ENCODE measurements around the gene COPZ1.

The COPZ1 gene

DNA sequence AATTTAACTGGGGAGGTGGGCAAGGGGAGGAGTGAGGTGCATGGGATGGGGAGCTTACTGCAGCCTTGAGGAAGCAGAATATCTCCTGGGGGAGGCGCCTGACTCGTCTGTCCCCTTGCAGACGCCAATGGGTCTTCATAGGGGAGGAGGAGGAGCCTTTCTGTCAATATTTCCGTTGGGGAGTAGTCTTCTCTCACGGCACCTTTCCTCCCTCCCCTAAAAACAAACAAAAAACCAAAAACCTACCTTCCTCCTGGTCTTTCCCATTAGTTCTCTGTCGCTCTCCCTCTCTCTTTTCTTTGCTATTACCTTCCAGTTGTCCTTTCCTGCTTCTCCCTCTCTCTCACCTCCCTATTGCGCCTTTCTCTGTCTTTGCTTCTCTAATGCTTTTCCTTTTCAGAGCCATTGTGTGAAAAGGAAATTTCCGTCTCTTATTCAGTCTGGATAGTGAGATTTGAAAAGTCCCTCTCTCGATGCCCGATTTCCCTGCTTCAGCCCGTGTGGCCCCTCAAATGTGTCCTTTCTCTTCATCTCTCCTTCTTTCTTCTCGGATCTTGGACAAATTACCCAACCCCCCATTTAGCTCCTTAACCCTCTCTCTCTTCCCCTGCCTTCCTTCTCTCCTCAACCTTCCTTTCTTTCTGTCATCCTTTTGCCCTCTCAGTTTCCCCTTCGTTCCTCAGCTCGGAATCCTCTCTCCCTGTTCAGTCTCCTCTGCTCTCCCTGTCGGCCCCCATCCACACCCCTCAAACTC is 33.4 kb downstream of the COPZ1 start:
- TF ChIP-seq, protein P1, sequence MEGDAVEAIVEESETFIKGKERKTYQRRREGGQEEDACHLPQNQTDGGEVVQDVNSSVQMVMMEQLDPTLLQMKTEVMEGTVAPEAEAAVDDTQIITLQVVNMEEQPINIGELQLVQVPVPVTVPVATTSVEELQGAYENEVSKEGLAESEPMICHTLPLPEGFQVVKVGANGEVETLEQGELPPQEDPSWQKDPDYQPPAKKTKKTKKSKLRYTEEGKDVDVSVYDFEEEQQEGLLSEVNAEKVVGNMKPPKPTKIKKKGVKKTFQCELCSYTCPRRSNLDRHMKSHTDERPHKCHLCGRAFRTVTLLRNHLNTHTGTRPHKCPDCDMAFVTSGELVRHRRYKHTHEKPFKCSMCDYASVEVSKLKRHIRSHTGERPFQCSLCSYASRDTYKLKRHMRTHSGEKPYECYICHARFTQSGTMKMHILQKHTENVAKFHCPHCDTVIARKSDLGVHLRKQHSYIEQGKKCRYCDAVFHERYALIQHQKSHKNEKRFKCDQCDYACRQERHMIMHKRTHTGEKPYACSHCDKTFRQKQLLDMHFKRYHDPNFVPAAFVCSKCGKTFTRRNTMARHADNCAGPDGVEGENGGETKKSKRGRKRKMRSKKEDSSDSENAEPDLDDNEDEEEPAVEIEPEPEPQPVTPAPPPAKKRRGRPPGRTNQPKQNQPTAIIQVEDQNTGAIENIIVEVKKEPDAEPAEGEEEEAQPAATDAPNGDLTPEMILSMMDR (conservative IDR thresholded peaks at IDR 0.05; ENCODE audit: low read length) = no peak
- TF ChIP-seq EZH2phosphoT487 (IDR thresholded peaks at IDR 0.05; ENCODE audit: borderline replicate concordance) = no peak
- Histone ChIP-seq H2AFZ (ENCODE audit: low read length) (peak overlapping the region; percentile 64), H3F3A (ENCODE audit: low read depth) (0 out of 2 replicates have a peak, but pooled peaks cover 2% of the 10 kb centered on the region)

DNA sequence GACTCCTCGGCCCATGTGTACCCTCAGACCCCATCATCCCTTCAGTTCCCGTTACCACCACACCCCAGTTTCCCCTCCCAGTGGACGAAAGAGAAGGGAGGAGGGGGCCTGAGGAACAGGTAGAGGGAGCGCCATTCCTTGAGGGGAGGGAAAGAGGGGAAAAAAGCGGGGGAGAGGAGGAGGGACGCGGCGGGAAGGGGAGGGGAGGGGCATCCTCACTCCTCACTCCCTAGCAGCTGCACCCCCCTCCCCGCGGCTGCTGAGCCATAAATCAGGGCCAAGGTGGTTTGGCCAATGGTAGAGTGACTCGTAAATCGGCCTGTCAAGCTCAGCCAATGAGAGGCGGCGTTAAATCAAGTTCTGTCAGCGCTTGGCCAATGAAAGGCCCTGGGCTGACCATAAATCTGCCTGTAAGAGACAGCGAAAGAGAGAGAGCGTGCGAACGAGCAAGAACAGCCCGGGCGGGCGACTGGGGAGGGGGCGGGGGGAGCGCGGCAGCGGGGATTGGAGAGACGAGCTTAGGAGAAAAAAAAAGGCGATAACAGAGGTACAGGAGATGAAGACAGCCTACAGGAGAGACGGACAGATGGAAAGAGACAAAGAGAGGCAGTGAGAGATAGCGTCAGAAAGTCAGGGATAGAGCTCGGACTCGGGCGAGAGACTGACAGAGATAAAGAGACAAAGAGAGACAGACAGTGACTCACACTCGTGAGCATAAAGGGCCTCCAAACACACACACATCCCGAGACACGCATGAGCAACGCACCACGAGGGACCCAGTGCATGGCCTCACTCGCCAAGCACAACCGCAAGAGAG is 34.2 kb downstream of the COPZ1 start:
- Histone ChIP-seq H3K4me3 (ENCODE audit: low read length, poor library complexity, severe bottlenecking) (peak overlapping the region; percentile 87), H3K9me2 (replicated peaks; ENCODE audit: low read depth, low read length) (no peaks in the 10 kb centered on the region), H3K79me2 (ENCODE audit: insufficient read depth, low read length) (peaks cover 9% of the 10 kb centered on the region; the same call in 1 of the 2 replicates), H3K9me3 (ENCODE audit: insufficient read depth, low read depth, low read length) (no peaks in the 10 kb centered on the region), H3K4me2 (ENCODE audit: low read depth, low read length, poor library complexity, severe bottlenecking) (peak overlapping the region; percentile 93), H3K36me3 (ENCODE audit: insufficient read depth, low read length) (no peaks in the 10 kb centered on the region), H4K20me1 (ENCODE audit: insufficient read depth, low read length, poor library complexity, severe bottlenecking) (no peaks in the 10 kb centered on the region), H3K27me3 (ENCODE audit: insufficient read depth, low read length, poor library complexity, severe bottlenecking) (no peaks in the 10 kb centered on the region), H3F3A (ENCODE audit: low read depth) (0 out of 2 replicates have a peak, but pooled peaks cover 2% of the 10 kb centered on the region), H3K4me1 (ENCODE audit: insufficient read depth, low read length, poor library complexity, severe bottlenecking) (peaks cover 38% of the 10 kb centered on the region), H3K9ac (ENCODE audit: low read depth, low read length, poor library complexity, severe bottlenecking) (peak overlapping the region; percentile 96), H2AFZ (ENCODE audit: low read length) (peak overlapping the region; percentile 90)
- TF ChIP-seq, protein P1 (conservative IDR thresholded peaks at IDR 0.05; ENCODE audit: low read length) = no peak
- TF ChIP-seq EZH2phosphoT487 (IDR thresholded peaks at IDR 0.05; ENCODE audit: borderline replicate concordance) = no peak

More for the DNA sequence above, 33.4 kb downstream of the COPZ1 start:
- Histone ChIP-seq H3K4me1 (ENCODE audit: insufficient read depth, low read length, poor library complexity, severe bottlenecking) (peaks cover 38% of the 10 kb centered on the region), H3K4me3 (ENCODE audit: low read length, poor library complexity, severe bottlenecking) (peak overlapping the region; percentile 87), H3K9me3 (ENCODE audit: insufficient read depth, low read depth, low read length) (no peaks in the 10 kb centered on the region), H3K9ac (ENCODE audit: low read depth, low read length, poor library complexity, severe bottlenecking) (peak overlapping the region; percentile 96), H3K36me3 (ENCODE audit: insufficient read depth, low read length) (no peaks in the 10 kb centered on the region), H3K9me2 (replicated peaks; ENCODE audit: low read depth, low read length) (no peaks in the 10 kb centered on the region), H3K4me2 (ENCODE audit: low read depth, low read length, poor library complexity, severe bottlenecking) (peak overlapping the region; percentile 93), H4K20me1 (ENCODE audit: insufficient read depth, low read length, poor library complexity, severe bottlenecking) (no peaks in the 10 kb centered on the region), H3K79me2 (ENCODE audit: insufficient read depth, low read length) (peaks cover 9% of the 10 kb centered on the region; the same call in 1 of the 2 replicates), H3K27me3 (ENCODE audit: insufficient read depth, low read length, poor library complexity, severe bottlenecking) (no peaks in the 10 kb centered on the region)

DNA sequence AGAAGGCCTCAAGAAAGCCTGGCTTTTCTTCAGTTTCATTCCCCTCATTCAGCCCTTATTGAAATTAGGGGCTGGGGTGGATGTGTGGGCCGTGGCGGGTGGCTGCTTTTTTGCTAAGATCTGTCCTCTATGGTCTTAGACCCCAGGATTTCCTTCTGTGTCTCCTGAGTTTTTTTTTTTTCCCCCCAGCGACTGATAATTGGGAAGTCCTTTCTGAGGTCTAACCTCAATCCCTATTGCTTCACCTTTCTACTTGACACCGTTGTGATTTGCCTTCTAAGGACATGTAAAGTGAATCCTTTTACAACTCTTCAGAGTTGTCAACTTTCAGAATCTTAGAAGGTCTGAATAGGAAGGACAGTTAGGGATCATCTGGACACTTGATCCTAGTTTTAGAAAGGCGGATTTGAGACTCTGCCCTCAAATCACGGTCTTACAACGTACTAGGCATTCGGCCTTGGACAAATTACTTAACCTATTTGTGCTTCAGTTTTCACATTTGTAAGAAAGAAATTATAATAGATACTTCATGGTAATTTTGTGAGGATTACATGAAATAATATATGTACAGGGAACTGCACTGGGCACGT is 34.9 kb downstream of the COPZ1 start:
- H2AFZ ChIP-seq (ENCODE audit: low read length) = peak overlapping the region; percentile 90
- H3K9me3 ChIP-seq (ENCODE audit: insufficient read depth, low read depth, low read length) = no peaks in the 10 kb centered on the region
- no peaks in the 10 kb centered on the region for H3K9me2 ChIP-seq (replicated peaks; ENCODE audit: low read depth, low read length)
- H3K27me3 ChIP-seq (ENCODE audit: insufficient read depth, low read length, poor library complexity, severe bottlenecking) = no peaks in the 10 kb centered on the region
- no peak for TF ChIP-seq EZH2phosphoT487 (IDR thresholded peaks at IDR 0.05; ENCODE audit: borderline replicate concordance)
- TF ChIP-seq, protein P1 (conservative IDR thresholded peaks at IDR 0.05; ENCODE audit: low read length) = no peak
- peak overlapping the region; percentile 92 for H3K4me2 ChIP-seq (ENCODE audit: low read depth, low read length, poor library complexity, severe bottlenecking)
- peak overlapping the region; percentile 75 for H3K9ac ChIP-seq (ENCODE audit: low read depth, low read length, poor library complexity, severe bottlenecking)
- H3F3A ChIP-seq (ENCODE audit: low read depth) = 0 out of 2 replicates have a peak, but pooled peaks cover 2% of the 10 kb centered on the region
- peaks cover 9% of the 10 kb centered on the region; the same call in 1 of the 2 replicates for H3K79me2 ChIP-seq (ENCODE audit: insufficient read depth, low read length)
- H3K4me1 ChIP-seq (ENCODE audit: insufficient read depth, low read length, poor library complexity, severe bottlenecking) = peaks cover 38% of the 10 kb centered on the region
- no peaks in the 10 kb centered on the region for H3K36me3 ChIP-seq (ENCODE audit: insufficient read depth, low read length)
- no peaks in the 10 kb centered on the region for H4K20me1 ChIP-seq (ENCODE audit: insufficient read depth, low read length, poor library complexity, severe bottlenecking)
- peak overlapping the region; percentile 87 for H3K4me3 ChIP-seq (ENCODE audit: low read length, poor library complexity, severe bottlenecking)

All from Loucy (cell line).